PC-9 (cell line): ENCODE measurements around the gene PDE11A.

ENCODE experiments used
- EZH2 ChIP-seq: fragments of 200-600 bp; sonication (generic); IDR thresholded peaks from 2 replicates; pipeline ENCODE4 v1.8.0; 2017; ENCODE audit warnings: antibody characterized with exemption, low read depth
- TF ChIP-seq, protein P1 (sequence below): fragments of 200-600 bp; sonication (generic); conservative IDR thresholded peaks from 2 replicates; pipeline ENCODE4 v1.6.1; 2017; ENCODE audit warnings: mixed run types, antibody characterized with exemption, mild to moderate bottlenecking, moderate library complexity

DNA sequence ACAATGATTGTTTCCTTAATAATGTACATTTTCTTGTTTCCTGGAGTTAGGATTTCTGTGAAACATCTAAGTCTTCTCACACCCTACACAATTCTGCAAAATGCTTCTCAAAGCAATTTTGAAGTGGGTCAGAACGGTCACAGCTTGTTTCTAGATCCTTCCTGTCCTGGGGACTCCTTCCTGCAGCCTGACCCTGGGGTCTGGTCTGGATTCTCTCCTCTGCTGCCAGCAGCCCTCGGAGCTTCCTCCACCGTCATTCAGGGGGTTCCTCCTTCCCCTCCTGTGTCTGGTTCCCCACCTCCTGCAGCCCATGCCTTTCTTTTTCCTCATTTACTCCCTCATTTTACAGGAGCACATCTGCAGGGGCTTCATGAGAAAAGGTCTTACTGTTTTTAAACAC lies 357.9 kb downstream of the PDE11A start:
- TF ChIP-seq, protein P1, sequence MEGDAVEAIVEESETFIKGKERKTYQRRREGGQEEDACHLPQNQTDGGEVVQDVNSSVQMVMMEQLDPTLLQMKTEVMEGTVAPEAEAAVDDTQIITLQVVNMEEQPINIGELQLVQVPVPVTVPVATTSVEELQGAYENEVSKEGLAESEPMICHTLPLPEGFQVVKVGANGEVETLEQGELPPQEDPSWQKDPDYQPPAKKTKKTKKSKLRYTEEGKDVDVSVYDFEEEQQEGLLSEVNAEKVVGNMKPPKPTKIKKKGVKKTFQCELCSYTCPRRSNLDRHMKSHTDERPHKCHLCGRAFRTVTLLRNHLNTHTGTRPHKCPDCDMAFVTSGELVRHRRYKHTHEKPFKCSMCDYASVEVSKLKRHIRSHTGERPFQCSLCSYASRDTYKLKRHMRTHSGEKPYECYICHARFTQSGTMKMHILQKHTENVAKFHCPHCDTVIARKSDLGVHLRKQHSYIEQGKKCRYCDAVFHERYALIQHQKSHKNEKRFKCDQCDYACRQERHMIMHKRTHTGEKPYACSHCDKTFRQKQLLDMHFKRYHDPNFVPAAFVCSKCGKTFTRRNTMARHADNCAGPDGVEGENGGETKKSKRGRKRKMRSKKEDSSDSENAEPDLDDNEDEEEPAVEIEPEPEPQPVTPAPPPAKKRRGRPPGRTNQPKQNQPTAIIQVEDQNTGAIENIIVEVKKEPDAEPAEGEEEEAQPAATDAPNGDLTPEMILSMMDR: no peak
- TF ChIP-seq EZH2: no peak
